WTC11 (cell line): ENCODE measurements around the gene FAM135A. TPM values are rescaled to one million over a fixed set of nuclear protein-coding genes. Genes with fewer than 3 reads are reported as not detected.

Source experiments
- ATAC-seq: fragments of 200-7000 bp; cut with Tn5 transposase; 2 replicates; pipeline ENCODE4 v1.10.0; 2021; ENCODE audit warnings: mild to moderate bottlenecking, moderate library complexity
- CTCF ChIA-PET: fragments of 300-600 bp; sonication (Branson Sonifier 250); formaldehyde crosslinking; loops from one replicate; lab custom pipeline; 2021; ENCODE audit warnings: antibody characterized with exemption; lab: Charles Lee
- POLR2A ChIA-PET: fragments of 350-600 bp; sonication (Branson Sonifier 250); formaldehyde crosslinking; loops from one replicate; lab custom pipeline; 2021; ENCODE audit warnings: antibody characterized with exemption; lab: Charles Lee
- DNase-seq: peaks from one replicate; pipeline ENCODE4 v3.0.0; 2021; ENCODE audit warnings: low spot score
- H3K27ac Mint-ChIP-seq: 2 replicates; pipeline ENCODE4 v1.8.0; 2021; ENCODE audit warnings: mixed read lengths
- H3K27me3 Mint-ChIP-seq: 2 replicates; pipeline ENCODE4 v1.8.0; 2021; ENCODE audit warnings: low read depth, mild to moderate bottlenecking, moderate library complexity, mixed read lengths
- H3K36me3 Mint-ChIP-seq: 2 replicates; pipeline ENCODE4 v1.8.0; 2021; ENCODE audit warnings: mixed read lengths
- H3K4me1 Mint-ChIP-seq: 2 replicates; pipeline ENCODE4 v1.8.0; 2022; ENCODE audit warnings: mixed read lengths
- H3K4me3 Mint-ChIP-seq: 2 replicates; pipeline ENCODE4 v1.8.0; 2021; ENCODE audit warnings: mild to moderate bottlenecking, moderate library complexity, mixed read lengths
- H3K9me3 Mint-ChIP-seq: 2 replicates; pipeline ENCODE4 v1.8.0; 2021; ENCODE audit warnings: mixed read lengths
- FOXP1 ChIP-seq: sonication (generic); formaldehyde crosslinking; IDR thresholded peaks from 2 replicates; pipeline ENCODE4 v1.8.0; 2022; ENCODE audit warnings: missing genetic modification reagents, mild to moderate bottlenecking, moderate library complexity, borderline replicate concordance
- GRHL2 ChIP-seq: fragments of 250-450 bp; sonication (Bioruptor Pico); IDR thresholded peaks from 2 replicates; pipeline ENCODE4 v1.8.0; 2022; ENCODE audit warnings: mild to moderate bottlenecking, moderate library complexity; ENCODE audit not compliant: insufficient replicate concordance, severe bottlenecking
- JUN ChIP-seq: sonication (generic); formaldehyde crosslinking; IDR thresholded peaks from 2 replicates; pipeline ENCODE4 v1.8.0; 2023; ENCODE audit warnings: mild to moderate bottlenecking, missing genetic modification reagents
- NR1H2 ChIP-seq: sonication (generic); formaldehyde crosslinking; IDR thresholded peaks from 2 replicates; pipeline ENCODE4 v1.9.0; 2021; ENCODE audit warnings: mild to moderate bottlenecking, moderate library complexity, missing genetic modification reagents
- NR2C2 ChIP-seq: sonication (generic); formaldehyde crosslinking; IDR thresholded peaks from 2 replicates; pipeline ENCODE4 v1.8.0; 2022; ENCODE audit warnings: mild to moderate bottlenecking, missing genetic modification reagents
- RELA ChIP-seq: sonication (generic); formaldehyde crosslinking; IDR thresholded peaks from 2 replicates; pipeline ENCODE4 v1.8.1; 2022; ENCODE audit warnings: missing genetic modification reagents, mild to moderate bottlenecking, borderline replicate concordance
- total RNA-seq: library from RNA; stranded (reverse); gene quantifications from 3 replicates; pipeline ENCODE4 v1.2.3, GENCODE V29; 2021
- TF ChIP-seq, protein P1 (sequence below): fragments of 250-450 bp; sonication (Bioruptor Pico); conservative IDR thresholded peaks from 2 replicates; pipeline ENCODE4 v1.9.0; 2021; ENCODE audit warnings: mild to moderate bottlenecking
- TF ChIP-seq, protein P2 (sequence below): sonication (generic); formaldehyde crosslinking; IDR thresholded peaks from 2 replicates; pipeline ENCODE4 v1.8.0; 2022; ENCODE audit warnings: mild to moderate bottlenecking, missing genetic modification reagents
- TF ChIP-seq, protein P3 (sequence below): sonication (generic); formaldehyde crosslinking; IDR thresholded peaks from 2 replicates; pipeline ENCODE4 v1.8.0; 2023; ENCODE audit warnings: missing genetic modification reagents
- TF ChIP-seq, protein P4 (sequence below): sonication (generic); formaldehyde crosslinking; IDR thresholded peaks from 2 replicates; pipeline ENCODE4 v1.8.1; 2023; ENCODE audit warnings: mild to moderate bottlenecking, moderate library complexity, missing genetic modification reagents
- TF ChIP-seq, protein P5 (sequence below): fragments of 250-450 bp; sonication (Bioruptor Pico); IDR thresholded peaks from 2 replicates; pipeline ENCODE4 v2.1.2; 2022; ENCODE audit warnings: mild to moderate bottlenecking, moderate library complexity
- TF ChIP-seq, protein P6 (sequence below): fragments of 250-450 bp; sonication (Bioruptor Pico); IDR thresholded peaks from 2 replicates; pipeline ENCODE4 v1.8.0; 2021; ENCODE audit warnings: mild to moderate bottlenecking
- TF ChIP-seq, protein P7 (sequence below): fragments of 250-450 bp; sonication (Bioruptor Pico); IDR thresholded peaks from 2 replicates; pipeline ENCODE4 v1.9.0; 2021; ENCODE audit warnings: moderate library complexity, mild to moderate bottlenecking, inconsistent platforms, borderline replicate concordance
- TF ChIP-seq, protein P8 (sequence below): sonication (generic); formaldehyde crosslinking; IDR thresholded peaks from 2 replicates; pipeline ENCODE4 v1.8.1; 2023; ENCODE audit warnings: mild to moderate bottlenecking, missing genetic modification reagents, moderate library complexity

Gene FAM135A
- total RNA-seq, 1 experiment from 2014 or later, result 32.9 TPM

DNA sequence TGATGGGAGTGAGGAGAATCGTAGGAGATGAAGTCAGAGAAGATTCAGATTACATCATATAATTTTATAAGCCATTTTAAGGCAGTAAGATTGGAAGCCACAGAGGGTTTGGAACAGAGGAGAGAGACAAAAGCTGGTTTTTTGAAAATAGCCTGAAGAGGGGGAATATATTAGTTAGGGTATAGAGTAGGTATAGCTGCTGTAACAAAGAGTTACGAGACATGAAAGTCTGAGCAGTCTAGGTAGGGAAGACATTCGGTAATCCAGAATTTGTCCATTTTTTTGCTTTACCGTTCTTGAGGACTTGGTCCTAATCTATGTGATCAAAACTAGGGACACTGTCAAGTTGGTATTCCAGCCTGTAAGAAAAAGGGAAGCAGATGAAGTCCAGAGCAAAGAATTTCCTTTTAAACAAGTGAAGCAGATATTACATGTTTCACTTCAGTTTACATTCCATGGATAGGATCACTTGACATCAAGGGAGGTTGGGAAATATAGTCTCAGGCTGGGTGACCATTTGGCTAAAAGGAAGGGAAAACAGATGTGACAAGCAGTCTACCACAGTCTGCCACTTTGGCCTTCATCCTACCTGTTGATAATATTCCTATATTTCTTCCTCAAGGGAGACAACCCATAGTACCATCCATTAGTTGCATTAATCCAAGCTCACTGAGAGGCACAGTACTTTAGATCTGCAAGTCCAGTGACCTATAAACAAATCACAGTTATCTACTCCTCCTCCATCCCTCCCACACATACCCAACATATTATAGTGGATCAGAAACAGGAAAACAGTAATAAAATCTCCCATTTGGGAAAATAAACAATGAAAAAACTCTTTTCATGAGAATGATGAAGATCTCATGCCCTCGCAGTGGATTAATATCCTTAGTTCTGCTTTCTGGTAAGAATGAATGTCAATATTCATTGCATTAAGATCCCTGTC is 10.2 kb downstream of the FAM135A start:
- no peak for DNase-seq
- ATAC-seq, result no peak
- ChIA-PET CTCF (no interaction called here), POLR2A (no interaction called here)
- peaks cover 30% of the 10 kb centered on the region for H3K36me3 Mint-ChIP-seq
- H3K4me1 Mint-ChIP-seq, result peaks cover 11% of the 10 kb centered on the region
- no peaks in the 10 kb centered on the region for H3K9me3 Mint-ChIP-seq
- TF ChIP-seq NR1H2 (CRISPR knock-in tag) (no peak), GRHL2 (CRISPR knock-in tag) (no peak), JUN (CRISPR knock-in tag) (no peak), FOXP1 (CRISPR knock-in tag) (no peak), RELA (CRISPR knock-in tag) (no peak), NR2C2 (CRISPR knock-in tag) (no peak)
- TF ChIP-seq, protein P1, sequence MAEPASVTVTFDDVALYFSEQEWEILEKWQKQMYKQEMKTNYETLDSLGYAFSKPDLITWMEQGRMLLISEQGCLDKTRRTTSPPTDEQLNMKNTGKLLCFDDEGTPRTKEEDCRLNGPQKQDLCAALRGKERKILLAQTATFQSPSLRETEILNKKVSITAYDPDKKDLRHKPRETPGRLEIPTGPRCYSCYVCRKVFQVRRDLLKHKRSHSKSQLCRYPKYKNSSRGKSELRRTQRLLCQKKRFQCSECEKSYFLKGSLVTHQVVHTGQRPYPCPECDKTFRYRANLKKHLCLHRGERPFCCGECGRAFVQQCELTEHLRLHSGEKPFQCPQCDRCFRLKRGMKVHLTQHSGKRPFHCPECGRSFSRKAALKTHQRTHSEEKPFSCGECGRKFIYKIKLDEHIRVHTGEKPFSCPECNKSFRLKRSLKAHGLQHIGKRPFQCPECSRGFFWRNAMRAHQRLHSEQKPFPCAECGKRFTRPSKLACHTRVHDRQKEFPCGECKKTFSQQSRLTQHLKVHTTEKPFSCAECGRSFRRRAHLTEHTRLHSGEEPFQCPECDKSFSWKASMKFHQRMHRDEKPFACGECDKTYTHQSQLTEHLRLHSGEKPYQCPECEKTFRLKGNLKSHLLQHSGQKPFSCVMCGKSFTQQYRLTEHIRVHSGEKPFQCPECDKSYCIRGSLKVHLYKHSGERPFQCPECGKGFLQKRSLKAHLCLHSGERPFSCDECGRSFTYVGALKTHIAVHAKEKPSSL (CRISPR knock-in tag), result no peak
- TF ChIP-seq, protein P2, sequence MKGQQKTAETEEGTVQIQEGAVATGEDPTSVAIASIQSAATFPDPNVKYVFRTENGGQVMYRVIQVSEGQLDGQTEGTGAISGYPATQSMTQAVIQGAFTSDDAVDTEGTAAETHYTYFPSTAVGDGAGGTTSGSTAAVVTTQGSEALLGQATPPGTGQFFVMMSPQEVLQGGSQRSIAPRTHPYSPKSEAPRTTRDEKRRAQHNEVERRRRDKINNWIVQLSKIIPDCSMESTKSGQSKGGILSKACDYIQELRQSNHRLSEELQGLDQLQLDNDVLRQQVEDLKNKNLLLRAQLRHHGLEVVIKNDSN, result no peak
- TF ChIP-seq, protein P3, sequence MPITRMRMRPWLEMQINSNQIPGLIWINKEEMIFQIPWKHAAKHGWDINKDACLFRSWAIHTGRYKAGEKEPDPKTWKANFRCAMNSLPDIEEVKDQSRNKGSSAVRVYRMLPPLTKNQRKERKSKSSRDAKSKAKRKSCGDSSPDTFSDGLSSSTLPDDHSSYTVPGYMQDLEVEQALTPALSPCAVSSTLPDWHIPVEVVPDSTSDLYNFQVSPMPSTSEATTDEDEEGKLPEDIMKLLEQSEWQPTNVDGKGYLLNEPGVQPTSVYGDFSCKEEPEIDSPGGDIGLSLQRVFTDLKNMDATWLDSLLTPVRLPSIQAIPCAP (CRISPR knock-in tag), result no peak
- TF ChIP-seq, protein P4, sequence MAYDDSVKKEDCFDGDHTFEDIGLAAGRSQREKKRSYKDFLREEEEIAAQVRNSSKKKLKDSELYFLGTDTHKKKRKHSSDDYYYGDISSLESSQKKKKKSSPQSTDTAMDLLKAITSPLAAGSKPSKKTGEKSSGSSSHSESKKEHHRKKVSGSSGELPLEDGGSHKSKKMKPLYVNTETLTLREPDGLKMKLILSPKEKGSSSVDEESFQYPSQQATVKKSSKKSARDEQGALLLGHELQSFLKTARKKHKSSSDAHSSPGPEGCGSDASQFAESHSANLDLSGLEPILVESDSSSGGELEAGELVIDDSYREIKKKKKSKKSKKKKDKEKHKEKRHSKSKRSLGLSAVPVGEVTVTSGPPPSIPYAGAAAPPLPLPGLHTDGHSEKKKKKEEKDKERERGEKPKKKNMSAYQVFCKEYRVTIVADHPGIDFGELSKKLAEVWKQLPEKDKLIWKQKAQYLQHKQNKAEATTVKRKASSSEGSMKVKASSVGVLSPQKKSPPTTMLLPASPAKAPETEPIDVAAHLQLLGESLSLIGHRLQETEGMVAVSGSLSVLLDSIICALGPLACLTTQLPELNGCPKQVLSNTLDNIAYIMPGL (CRISPR knock-in tag), result no peak
- TF ChIP-seq, protein P5, sequence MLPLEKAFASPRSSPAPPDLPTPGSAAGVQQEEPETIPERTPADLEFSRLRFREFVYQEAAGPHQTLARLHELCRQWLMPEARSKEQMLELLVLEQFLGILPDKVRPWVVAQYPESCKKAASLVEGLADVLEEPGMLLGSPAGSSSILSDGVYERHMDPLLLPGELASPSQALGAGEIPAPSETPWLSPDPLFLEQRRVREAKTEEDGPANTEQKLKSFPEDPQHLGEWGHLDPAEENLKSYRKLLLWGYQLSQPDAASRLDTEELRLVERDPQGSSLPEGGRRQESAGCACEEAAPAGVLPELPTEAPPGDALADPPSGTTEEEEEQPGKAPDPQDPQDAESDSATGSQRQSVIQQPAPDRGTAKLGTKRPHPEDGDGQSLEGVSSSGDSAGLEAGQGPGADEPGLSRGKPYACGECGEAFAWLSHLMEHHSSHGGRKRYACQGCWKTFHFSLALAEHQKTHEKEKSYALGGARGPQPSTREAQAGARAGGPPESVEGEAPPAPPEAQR (CRISPR knock-in tag), result no peak
- TF ChIP-seq, protein P6, sequence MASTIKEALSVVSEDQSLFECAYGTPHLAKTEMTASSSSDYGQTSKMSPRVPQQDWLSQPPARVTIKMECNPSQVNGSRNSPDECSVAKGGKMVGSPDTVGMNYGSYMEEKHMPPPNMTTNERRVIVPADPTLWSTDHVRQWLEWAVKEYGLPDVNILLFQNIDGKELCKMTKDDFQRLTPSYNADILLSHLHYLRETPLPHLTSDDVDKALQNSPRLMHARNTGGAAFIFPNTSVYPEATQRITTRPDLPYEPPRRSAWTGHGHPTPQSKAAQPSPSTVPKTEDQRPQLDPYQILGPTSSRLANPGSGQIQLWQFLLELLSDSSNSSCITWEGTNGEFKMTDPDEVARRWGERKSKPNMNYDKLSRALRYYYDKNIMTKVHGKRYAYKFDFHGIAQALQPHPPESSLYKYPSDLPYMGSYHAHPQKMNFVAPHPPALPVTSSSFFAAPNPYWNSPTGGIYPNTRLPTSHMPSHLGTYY (CRISPR knock-in tag), result no peak
- TF ChIP-seq, protein P7, sequence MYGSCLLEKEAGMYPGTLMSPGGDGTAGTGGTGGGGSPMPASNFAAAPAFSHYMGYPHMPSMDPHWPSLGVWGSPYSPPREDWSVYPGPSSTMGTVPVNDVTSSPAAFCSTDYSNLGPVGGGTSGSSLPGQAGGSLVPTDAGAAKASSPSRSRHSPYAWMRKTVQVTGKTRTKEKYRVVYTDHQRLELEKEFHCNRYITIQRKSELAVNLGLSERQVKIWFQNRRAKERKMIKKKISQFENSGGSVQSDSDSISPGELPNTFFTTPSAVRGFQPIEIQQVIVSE, result no peak
- TF ChIP-seq, protein P8, sequence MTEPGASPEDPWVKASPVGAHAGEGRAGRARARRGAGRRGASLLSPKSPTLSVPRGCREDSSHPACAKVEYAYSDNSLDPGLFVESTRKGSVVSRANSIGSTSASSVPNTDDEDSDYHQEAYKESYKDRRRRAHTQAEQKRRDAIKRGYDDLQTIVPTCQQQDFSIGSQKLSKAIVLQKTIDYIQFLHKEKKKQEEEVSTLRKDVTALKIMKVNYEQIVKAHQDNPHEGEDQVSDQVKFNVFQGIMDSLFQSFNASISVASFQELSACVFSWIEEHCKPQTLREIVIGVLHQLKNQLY (CRISPR knock-in tag), result no peak
- no peak overlapping the region for H3K27ac Mint-ChIP-seq
- H3K27me3 Mint-ChIP-seq, result no peaks in the 10 kb centered on the region
- no peak overlapping the region for H3K4me3 Mint-ChIP-seq
